ENCODE results near the gene TFRC. TPM values are rescaled to one million over a fixed set of nuclear protein-coding genes. Genes with fewer than 3 reads are reported as not detected.

The TFRC gene
- total RNA-seq, 2 donors from 2014 or later: 132 to 282 TPM

DNA sequence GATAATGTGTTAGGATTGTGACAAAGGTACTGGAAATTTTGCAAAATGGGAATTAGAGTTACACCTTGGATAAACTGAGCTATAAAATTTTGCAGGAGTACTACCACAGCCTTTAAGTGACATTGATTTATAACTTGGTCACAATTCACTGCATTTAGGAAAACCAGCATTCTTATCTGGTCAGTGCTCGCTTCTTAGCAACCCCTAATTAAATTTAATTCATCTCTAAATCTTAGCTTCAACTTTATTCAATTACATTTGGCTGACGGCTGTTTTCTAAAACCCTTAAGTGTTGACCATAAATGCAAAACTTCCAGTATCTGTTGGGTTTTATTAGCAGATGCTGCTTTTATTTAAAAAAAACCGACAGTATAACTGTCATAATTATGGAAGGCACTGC is 31.3 kb downstream of the TFRC start:
- TF ChIP-seq, protein P1, sequence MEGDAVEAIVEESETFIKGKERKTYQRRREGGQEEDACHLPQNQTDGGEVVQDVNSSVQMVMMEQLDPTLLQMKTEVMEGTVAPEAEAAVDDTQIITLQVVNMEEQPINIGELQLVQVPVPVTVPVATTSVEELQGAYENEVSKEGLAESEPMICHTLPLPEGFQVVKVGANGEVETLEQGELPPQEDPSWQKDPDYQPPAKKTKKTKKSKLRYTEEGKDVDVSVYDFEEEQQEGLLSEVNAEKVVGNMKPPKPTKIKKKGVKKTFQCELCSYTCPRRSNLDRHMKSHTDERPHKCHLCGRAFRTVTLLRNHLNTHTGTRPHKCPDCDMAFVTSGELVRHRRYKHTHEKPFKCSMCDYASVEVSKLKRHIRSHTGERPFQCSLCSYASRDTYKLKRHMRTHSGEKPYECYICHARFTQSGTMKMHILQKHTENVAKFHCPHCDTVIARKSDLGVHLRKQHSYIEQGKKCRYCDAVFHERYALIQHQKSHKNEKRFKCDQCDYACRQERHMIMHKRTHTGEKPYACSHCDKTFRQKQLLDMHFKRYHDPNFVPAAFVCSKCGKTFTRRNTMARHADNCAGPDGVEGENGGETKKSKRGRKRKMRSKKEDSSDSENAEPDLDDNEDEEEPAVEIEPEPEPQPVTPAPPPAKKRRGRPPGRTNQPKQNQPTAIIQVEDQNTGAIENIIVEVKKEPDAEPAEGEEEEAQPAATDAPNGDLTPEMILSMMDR (IDR thresholded peaks at IDR 0.05): no peak
- DNase-seq: no peak
- H3K4me1 ChIP-seq: no peaks in the 10 kb centered on the region
- H3K4me3 ChIP-seq: no peak overlapping the region
- no peaks in the 10 kb centered on the region for H3K9me3 ChIP-seq
- no peaks in the 10 kb centered on the region for H3K27me3 ChIP-seq
- peaks cover 35% of the 10 kb centered on the region for H3K36me3 ChIP-seq
- no peak overlapping the region for H3K9ac ChIP-seq (ENCODE audit: low read depth in 2 of 2, low read length in 2 of 2)
- H3K27ac ChIP-seq: no peak overlapping the region
- intact Hi-C loops (cut with DNase I): no loop called here

DNA sequence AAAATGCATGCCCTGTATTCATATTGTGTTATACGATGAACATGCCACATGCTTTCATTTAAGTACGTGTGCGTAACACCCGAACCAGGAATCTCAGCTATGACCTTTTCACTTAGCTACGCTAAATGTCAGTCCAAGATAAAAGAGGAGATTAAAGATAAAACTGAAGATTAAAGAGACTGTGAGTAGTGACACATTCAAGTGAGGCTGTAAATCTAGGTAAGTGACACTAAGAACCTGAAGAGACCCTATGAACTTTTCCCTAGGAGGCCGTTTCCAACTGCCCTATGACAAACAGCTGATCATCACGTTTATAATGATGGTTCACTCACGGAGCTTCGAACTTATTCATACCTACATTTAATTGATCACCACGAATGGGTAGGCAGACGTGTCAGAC is 32.2 kb downstream of the TFRC start:
- peaks cover 25% of the 10 kb centered on the region for H3K36me3 ChIP-seq
- H3K4me3 ChIP-seq: no peak overlapping the region
- no peak overlapping the region for H3K27ac ChIP-seq
- no peaks in the 10 kb centered on the region for H3K4me1 ChIP-seq
- H3K27me3 ChIP-seq: no peaks in the 10 kb centered on the region
- H3K9me3 ChIP-seq: no peaks in the 10 kb centered on the region
- no peak for DNase-seq
- H3K9ac ChIP-seq (ENCODE audit: low read depth in 2 of 2, low read length in 2 of 2): no peak overlapping the region
- intact Hi-C loops (cut with DNase I): no loop called here
- TF ChIP-seq, protein P1 (IDR thresholded peaks at IDR 0.05): no peak

- intact Hi-C loops (cut with DNase I): no loop called here
- Histone ChIP-seq H3K4me1 (no peaks in the 10 kb centered on the region), H3K27ac (no peak overlapping the region), H3K9ac (ENCODE audit: low read depth in 2 of 2, low read length in 2 of 2) (no peak overlapping the region), H3K27me3 (no peaks in the 10 kb centered on the region), H3K9me3 (no peaks in the 10 kb centered on the region), H3K36me3 (peaks cover 25% of the 10 kb centered on the region), H3K4me3 (no peak overlapping the region)
- TF ChIP-seq, protein P1 (IDR thresholded peaks at IDR 0.05): no peak
- no peak for DNase-seq
Measured at GRCh38 chr3:196048922-196049598, 32.8 kb downstream of the TFRC start.

- H3K27ac ChIP-seq: no peak overlapping the region
Measured at GRCh38 chr3:196047391-196048030, 34.4 kb downstream of the TFRC start.

DNA sequence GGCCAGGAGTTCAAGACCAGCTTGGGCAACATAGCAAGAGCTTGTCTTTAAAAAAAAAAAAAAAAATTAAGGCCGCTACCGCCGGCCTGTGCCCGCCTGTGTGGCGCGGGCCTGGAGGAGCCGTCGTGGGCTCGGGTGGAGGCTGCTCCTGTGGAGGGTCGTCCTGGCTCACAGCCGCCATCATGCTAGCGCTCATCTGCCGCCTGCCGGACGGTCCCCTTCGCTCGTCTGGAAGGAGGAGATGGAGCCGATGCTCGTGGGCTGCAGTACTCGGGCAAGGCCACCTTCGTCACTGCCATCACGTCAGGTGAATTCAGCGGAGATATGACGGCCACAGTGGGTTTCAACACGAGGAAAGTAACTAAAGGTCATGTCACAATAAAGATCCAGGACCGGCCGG is 37.4 kb downstream of the TFRC start:
- no peak overlapping the region for H3K4me3 ChIP-seq
- no peaks in the 10 kb centered on the region for H3K4me1 ChIP-seq
- TF ChIP-seq, protein P1 (IDR thresholded peaks at IDR 0.05): no peak
- H3K36me3 ChIP-seq: peaks cover 9% of the 10 kb centered on the region
- no peaks in the 10 kb centered on the region for H3K27me3 ChIP-seq
- no peaks in the 10 kb centered on the region for H3K9me3 ChIP-seq
- no peak overlapping the region for H3K9ac ChIP-seq (ENCODE audit: low read depth in 2 of 2, low read length in 2 of 2)
- intact Hi-C loops (cut with DNase I): no loop called here
- DNase-seq: no peak
- H3K27ac ChIP-seq: no peak overlapping the region

More at GRCh38 chr3:196047391-196048030, 34.4 kb downstream of the TFRC start:
- H3K9me3 ChIP-seq: no peaks in the 10 kb centered on the region
- no peaks in the 10 kb centered on the region for H3K4me1 ChIP-seq
- no peak overlapping the region for H3K4me3 ChIP-seq
- H3K9ac ChIP-seq (ENCODE audit: low read depth in 2 of 2, low read length in 2 of 2): no peak overlapping the region
- TF ChIP-seq, protein P1 (IDR thresholded peaks at IDR 0.05): no peak
- intact Hi-C loops (cut with DNase I): no loop called here
- H3K27me3 ChIP-seq: no peaks in the 10 kb centered on the region
- peaks cover 15% of the 10 kb centered on the region for H3K36me3 ChIP-seq
- no peak for DNase-seq

Data from colonic mucosa (tissue), 4 donors.